ENCODE results near the gene YWHAG.

DNA sequence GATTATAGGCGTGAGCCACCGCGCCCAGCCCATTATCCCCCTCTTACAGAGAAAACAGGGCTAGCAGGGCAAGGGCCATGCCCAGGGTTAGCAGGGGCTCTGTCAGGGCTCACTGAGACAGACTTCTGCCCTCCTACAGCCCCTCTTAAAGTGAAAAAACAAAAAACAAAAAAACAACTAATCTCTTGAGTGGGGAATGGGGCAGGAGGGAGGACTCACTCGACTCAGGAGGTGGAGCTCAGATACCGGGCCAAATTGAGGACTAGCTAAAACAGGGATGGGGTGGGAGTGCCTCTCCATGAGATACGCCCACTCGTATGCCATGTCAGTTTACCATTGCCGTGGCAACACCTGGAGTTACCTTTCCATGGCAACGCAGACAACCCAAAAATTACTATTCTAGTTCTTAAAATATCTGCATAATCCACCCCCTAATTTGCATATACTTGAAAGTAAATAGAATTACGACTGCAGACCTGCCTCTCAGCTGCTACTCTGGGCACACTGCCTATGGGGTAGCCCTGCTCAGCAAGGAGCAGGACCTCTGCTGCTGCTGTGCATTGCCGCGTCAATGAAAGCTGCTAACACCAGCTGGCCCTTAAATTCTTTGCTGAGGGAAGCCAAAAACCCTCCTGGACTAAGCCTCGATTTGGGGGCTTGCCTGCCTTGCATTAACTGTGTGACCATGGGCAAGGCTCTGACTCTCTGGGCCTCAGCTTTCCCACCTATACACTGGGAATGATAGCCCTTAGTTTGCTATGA is 37.4 kb upstream of the YWHAG start:
- TF ChIP-seq POLR2AphosphoS5 (IDR thresholded peaks at IDR 0.05), result no peak
- TF ChIP-seq, protein P1, sequence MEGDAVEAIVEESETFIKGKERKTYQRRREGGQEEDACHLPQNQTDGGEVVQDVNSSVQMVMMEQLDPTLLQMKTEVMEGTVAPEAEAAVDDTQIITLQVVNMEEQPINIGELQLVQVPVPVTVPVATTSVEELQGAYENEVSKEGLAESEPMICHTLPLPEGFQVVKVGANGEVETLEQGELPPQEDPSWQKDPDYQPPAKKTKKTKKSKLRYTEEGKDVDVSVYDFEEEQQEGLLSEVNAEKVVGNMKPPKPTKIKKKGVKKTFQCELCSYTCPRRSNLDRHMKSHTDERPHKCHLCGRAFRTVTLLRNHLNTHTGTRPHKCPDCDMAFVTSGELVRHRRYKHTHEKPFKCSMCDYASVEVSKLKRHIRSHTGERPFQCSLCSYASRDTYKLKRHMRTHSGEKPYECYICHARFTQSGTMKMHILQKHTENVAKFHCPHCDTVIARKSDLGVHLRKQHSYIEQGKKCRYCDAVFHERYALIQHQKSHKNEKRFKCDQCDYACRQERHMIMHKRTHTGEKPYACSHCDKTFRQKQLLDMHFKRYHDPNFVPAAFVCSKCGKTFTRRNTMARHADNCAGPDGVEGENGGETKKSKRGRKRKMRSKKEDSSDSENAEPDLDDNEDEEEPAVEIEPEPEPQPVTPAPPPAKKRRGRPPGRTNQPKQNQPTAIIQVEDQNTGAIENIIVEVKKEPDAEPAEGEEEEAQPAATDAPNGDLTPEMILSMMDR (IDR thresholded peaks at IDR 0.05), result no peak
- TF ChIP-seq POLR2A (IDR thresholded peaks at IDR 0.05), result no peak

Measured in prostate gland (tissue), 2 donors.